ENCODE measurements around the gene RGS7. TPM values are rescaled to one million over a fixed set of nuclear protein-coding genes. Genes with fewer than 3 reads are reported as not detected.
"Not testable (repeated sequence)": the region's sequence is repeated elsewhere in the genome, so short reads cannot be mapped to it uniquely, and the experiment has no call there.

RGS7 gene
- polyA plus RNA-seq, 1 donor from 2014 or later, result 24.2 TPM

DNA sequence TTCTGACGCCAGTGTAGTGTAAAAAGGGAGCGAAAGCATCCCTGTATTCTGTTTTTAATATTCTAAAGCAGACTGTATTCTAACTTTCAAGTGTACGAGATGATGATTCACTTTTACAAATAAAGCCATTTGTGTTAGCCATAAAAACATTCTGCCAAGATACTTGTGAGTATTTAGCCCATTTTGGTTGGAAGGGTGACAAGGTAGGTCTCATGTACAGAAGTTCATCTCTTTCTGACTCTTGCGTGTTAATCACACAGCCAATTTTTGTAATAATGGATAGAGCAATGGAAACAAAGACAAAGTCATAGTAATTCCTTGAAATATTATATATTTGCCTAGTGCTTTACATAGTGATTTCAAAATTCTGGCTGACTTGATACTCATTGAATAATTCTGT lies 619.7 kb downstream of the RGS7 start:
- Histone ChIP-seq H3K79me2 (replicated peaks; ENCODE audit: insufficient read depth, low read length) (no peaks in the 10 kb centered on the region), H3K4me2 (ENCODE audit: low read length) (no peak overlapping the region), H3K27ac (ENCODE audit: low read length) (no peak overlapping the region), H3K27me3 (ENCODE audit: insufficient read depth, low read depth, low read length) (no peaks in the 10 kb centered on the region), H3K9me2 (ENCODE audit: insufficient read depth, low read length) (no peaks in the 10 kb centered on the region), H3K36me3 (ENCODE audit: insufficient read depth, low read length) (no peaks in the 10 kb centered on the region), H4K20me1 (ENCODE audit: insufficient read depth) (no peaks in the 10 kb centered on the region), H3F3A (ENCODE audit: insufficient read depth, low read length, poor library complexity, severe bottlenecking) (no peaks in the 10 kb centered on the region), H3K9ac (ENCODE audit: low read length) (no peak overlapping the region), H3K9me3 (ENCODE audit: low read length) (no peaks in the 10 kb centered on the region), H3K4me3 (ENCODE audit: low read length) (no peak overlapping the region), H2AFZ (ENCODE audit: low read depth, low read length) (no peak overlapping the region)
- TF ChIP-seq RAD21 (conservative IDR thresholded peaks at IDR 0.05) (no peak), CTCF (IDR thresholded peaks at IDR 0.05; ENCODE audit: poor library complexity, severe bottlenecking) (no peak), MXI1 (conservative IDR thresholded peaks at IDR 0.05; ENCODE audit: poor library complexity, severe bottlenecking) (no peak), EZH2 (IDR thresholded peaks at IDR 0.05; ENCODE audit: borderline replicate concordance, insufficient read depth, low read length, poor library complexity, severe bottlenecking) (no peak), EP300 (conservative IDR thresholded peaks at IDR 0.05; ENCODE audit: poor library complexity, severe bottlenecking) (no peak), SMC3 (conservative IDR thresholded peaks at IDR 0.05; ENCODE audit: poor library complexity) (no peak), TAF1 (IDR thresholded peaks at IDR 0.05; ENCODE audit: low read depth) (no peak)

GRCh38 chr1:240734705-240735104 lies 622.3 kb downstream of the RGS7 start:
- not testable (repeated sequence) for H3F3A ChIP-seq (ENCODE audit: insufficient read depth, low read length, poor library complexity, severe bottlenecking); H3K27me3 ChIP-seq (ENCODE audit: insufficient read depth, low read depth, low read length); H3K36me3 ChIP-seq (ENCODE audit: insufficient read depth, low read length); H3K9ac ChIP-seq (ENCODE audit: low read length); H4K20me1 ChIP-seq (ENCODE audit: insufficient read depth); H3K9me2 ChIP-seq (ENCODE audit: insufficient read depth, low read length); H3K4me3 ChIP-seq (ENCODE audit: low read length); H3K27ac ChIP-seq (ENCODE audit: low read length); H3K9me3 ChIP-seq (ENCODE audit: low read length); H3K4me2 ChIP-seq (ENCODE audit: low read length); H3K79me2 ChIP-seq (replicated peaks; ENCODE audit: insufficient read depth, low read length); H2AFZ ChIP-seq (ENCODE audit: low read depth, low read length)

- Histone ChIP-seq H3K27me3 (ENCODE audit: insufficient read depth, low read depth, low read length) (no peaks in the 10 kb centered on the region), H3K27ac (ENCODE audit: low read length) (no peak overlapping the region), H3K79me2 (replicated peaks; ENCODE audit: insufficient read depth, low read length) (no peaks in the 10 kb centered on the region), H3K9me2 (ENCODE audit: insufficient read depth, low read length) (no peaks in the 10 kb centered on the region), H3K9me3 (ENCODE audit: low read length) (no peaks in the 10 kb centered on the region), H3F3A (ENCODE audit: insufficient read depth, low read length, poor library complexity, severe bottlenecking) (no peaks in the 10 kb centered on the region), H2AFZ (ENCODE audit: low read depth, low read length) (no peak overlapping the region), H4K20me1 (ENCODE audit: insufficient read depth) (no peaks in the 10 kb centered on the region), H3K9ac (ENCODE audit: low read length) (no peak overlapping the region), H3K36me3 (ENCODE audit: insufficient read depth, low read length) (no peaks in the 10 kb centered on the region), H3K4me3 (ENCODE audit: low read length) (no peak overlapping the region), H3K4me2 (ENCODE audit: low read length) (no peak overlapping the region)
- TF ChIP-seq TAF1 (IDR thresholded peaks at IDR 0.05; ENCODE audit: low read depth) (no peak), MXI1 (conservative IDR thresholded peaks at IDR 0.05; ENCODE audit: poor library complexity, severe bottlenecking) (no peak), SMC3 (conservative IDR thresholded peaks at IDR 0.05; ENCODE audit: poor library complexity) (no peak), EP300 (conservative IDR thresholded peaks at IDR 0.05; ENCODE audit: poor library complexity, severe bottlenecking) (no peak), POLR2AphosphoS5 (IDR thresholded peaks at IDR 0.05) (no peak), EZH2 (IDR thresholded peaks at IDR 0.05; ENCODE audit: borderline replicate concordance, insufficient read depth, low read length, poor library complexity, severe bottlenecking) (no peak), RAD21 (conservative IDR thresholded peaks at IDR 0.05) (no peak), CTCF (IDR thresholded peaks at IDR 0.05; ENCODE audit: poor library complexity, severe bottlenecking) (no peak)
- TF ChIP-seq, protein P1, sequence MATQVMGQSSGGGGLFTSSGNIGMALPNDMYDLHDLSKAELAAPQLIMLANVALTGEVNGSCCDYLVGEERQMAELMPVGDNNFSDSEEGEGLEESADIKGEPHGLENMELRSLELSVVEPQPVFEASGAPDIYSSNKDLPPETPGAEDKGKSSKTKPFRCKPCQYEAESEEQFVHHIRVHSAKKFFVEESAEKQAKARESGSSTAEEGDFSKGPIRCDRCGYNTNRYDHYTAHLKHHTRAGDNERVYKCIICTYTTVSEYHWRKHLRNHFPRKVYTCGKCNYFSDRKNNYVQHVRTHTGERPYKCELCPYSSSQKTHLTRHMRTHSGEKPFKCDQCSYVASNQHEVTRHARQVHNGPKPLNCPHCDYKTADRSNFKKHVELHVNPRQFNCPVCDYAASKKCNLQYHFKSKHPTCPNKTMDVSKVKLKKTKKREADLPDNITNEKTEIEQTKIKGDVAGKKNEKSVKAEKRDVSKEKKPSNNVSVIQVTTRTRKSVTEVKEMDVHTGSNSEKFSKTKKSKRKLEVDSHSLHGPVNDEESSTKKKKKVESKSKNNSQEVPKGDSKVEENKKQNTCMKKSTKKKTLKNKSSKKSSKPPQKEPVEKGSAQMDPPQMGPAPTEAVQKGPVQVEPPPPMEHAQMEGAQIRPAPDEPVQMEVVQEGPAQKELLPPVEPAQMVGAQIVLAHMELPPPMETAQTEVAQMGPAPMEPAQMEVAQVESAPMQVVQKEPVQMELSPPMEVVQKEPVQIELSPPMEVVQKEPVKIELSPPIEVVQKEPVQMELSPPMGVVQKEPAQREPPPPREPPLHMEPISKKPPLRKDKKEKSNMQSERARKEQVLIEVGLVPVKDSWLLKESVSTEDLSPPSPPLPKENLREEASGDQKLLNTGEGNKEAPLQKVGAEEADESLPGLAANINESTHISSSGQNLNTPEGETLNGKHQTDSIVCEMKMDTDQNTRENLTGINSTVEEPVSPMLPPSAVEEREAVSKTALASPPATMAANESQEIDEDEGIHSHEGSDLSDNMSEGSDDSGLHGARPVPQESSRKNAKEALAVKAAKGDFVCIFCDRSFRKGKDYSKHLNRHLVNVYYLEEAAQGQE (IDR thresholded peaks at IDR 0.05; ENCODE audit: borderline replicate concordance), result no peak
These were observed 623.0 kb downstream of the RGS7 start for GRCh38 chr1:240734001-240734400.
